Brain microvascular endothelial cell (primary cell): ENCODE results near the gene KCTD11.

Source experiments
- DNase-seq: peaks from one replicate; pipeline ENCODE4 v3.0.0-alpha.2; 2020
- H3K27ac ChIP-seq: fragments of 250-450 bp; sonication (Bioruptor Pico); 2 replicates; pipeline ENCODE4 v1.5.1; 2020; ENCODE audit warnings: mild to moderate bottlenecking, moderate library complexity
- H3K27me3 ChIP-seq: fragments of 250-450 bp; sonication (Bioruptor Pico); replicated peaks from 2 replicates; pipeline ENCODE4 v1.5.1; 2020; ENCODE audit warnings: mild to moderate bottlenecking
- H3K36me3 ChIP-seq: fragments of 250-450 bp; sonication (Bioruptor Pico); replicated peaks from 2 replicates; pipeline ENCODE4 v1.5.1; 2020; ENCODE audit warnings: mild to moderate bottlenecking
- H3K4me3 ChIP-seq: 2 replicates; pipeline ENCODE4 v1.5.1; 2011; ENCODE audit warnings: low read depth, mild to moderate bottlenecking, control low read depth, low read length, moderate library complexity
- CTCF ChIP-seq: IDR thresholded peaks from 2 replicates; pipeline ENCODE4 v1.5.1; 2011; ENCODE audit warnings: low read depth, mild to moderate bottlenecking, moderate library complexity, low read length, control low read depth, inconsistent platforms; ENCODE audit errors: missing control alignments
- in situ Hi-C: cut with HindIII; loops from 2 replicates; pipeline ENCODE4 v1.10.0; 2017; ENCODE audit warnings: low sequenced_read_pairs, low pct_ligation_motif_present

KCTD11 gene

GRCh38 chr17:7309628-7310027 is 42.3 kb upstream of the KCTD11 start:
- no peak for TF ChIP-seq CTCF
- H3K4me3 ChIP-seq: peak overlapping the region; percentile 96
- H3K27me3 ChIP-seq: no peaks in the 10 kb centered on the region
- peaks cover 55% of the 10 kb centered on the region for H3K36me3 ChIP-seq
- no peak for DNase-seq
- in situ Hi-C loops: no loop called here
- no peak overlapping the region for H3K27ac ChIP-seq

GRCh38 chr17:7311110-7311705 is 40.8 kb upstream of the KCTD11 start:
- Histone ChIP-seq H3K36me3 (peaks cover 58% of the 10 kb centered on the region), H3K27me3 (no peaks in the 10 kb centered on the region), H3K27ac (no peak overlapping the region), H3K4me3 (no peak overlapping the region)
- no peak for TF ChIP-seq CTCF
- DNase-seq: no peak
- in situ Hi-C loops: no loop called here

GRCh38 chr17:7312432-7313087 is 39.4 kb upstream of the KCTD11 start:
- no peak overlapping the region for H3K27ac ChIP-seq

GRCh38 chr17:7313088-7313889 is 38.7 kb upstream of the KCTD11 start:
- Histone ChIP-seq H3K27ac (no peak overlapping the region), H3K27me3 (no peaks in the 10 kb centered on the region), H3K36me3 (peaks cover 60% of the 10 kb centered on the region), H3K4me3 (no peak overlapping the region)
- DNase-seq: no peak
- TF ChIP-seq CTCF: peak; percentile 39
- in situ Hi-C loops: no loop called here

More at GRCh38 chr17:7312432-7313087, 39.4 kb upstream of the KCTD11 start:
- in situ Hi-C loops: no loop called here
- peaks cover 57% of the 10 kb centered on the region for H3K36me3 ChIP-seq
- H3K27me3 ChIP-seq: no peaks in the 10 kb centered on the region
- no peak for DNase-seq
- no peak overlapping the region for H3K4me3 ChIP-seq
- TF ChIP-seq CTCF: no peak

- peak overlapping the region; percentile 81 for H3K4me3 ChIP-seq
- H3K36me3 ChIP-seq: peaks cover 66% of the 10 kb centered on the region
- in situ Hi-C loops: no loop called here
- DNase-seq: peak; percentile 10
- no peaks in the 10 kb centered on the region for H3K27me3 ChIP-seq
- H3K27ac ChIP-seq: peak overlapping the region; percentile 78
- TF ChIP-seq CTCF: no peak
Measured at GRCh38 chr17:7313890-7314718, 37.9 kb upstream of the KCTD11 start.
